Astrocyte (in vitro differentiated cells and primary cell): ENCODE measurements around the gene TAF3.

Experiments used
- EZH2 ChIP-seq: IDR thresholded peaks from 2 replicates; pipeline ENCODE4 v1.6.1; 2012; ENCODE audit warnings: mild to moderate bottlenecking, low read length, inconsistent platforms; ENCODE audit not compliant: insufficient read depth
- TF ChIP-seq, protein P1 (sequence below): IDR thresholded peaks from 2 replicates; pipeline ENCODE4 v1.5.1; 2011; ENCODE audit warnings: low read depth, mild to moderate bottlenecking, inconsistent platforms, low read length, moderate library complexity; ENCODE audit not compliant: insufficient read depth

DNA sequence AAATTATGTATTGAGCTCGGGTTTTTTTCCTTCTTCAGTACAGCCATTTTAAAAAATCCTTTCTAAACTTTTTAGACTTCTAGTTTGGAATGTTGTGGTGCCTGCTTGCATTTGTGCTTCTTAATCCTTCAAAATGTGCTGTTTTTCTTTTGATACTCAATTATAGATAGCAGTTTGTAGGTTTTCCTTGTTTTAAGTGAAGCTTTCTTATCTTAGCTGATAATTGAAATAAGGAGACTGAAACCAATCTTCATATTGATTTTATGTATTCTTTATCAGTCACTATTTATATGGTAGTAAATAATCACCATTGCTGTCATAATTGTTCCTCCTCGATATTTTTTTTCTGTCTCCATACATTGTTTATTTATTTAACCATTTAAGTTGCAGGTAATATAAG lies 56.6 kb downstream of the TAF3 start:
- TF ChIP-seq, protein P1, sequence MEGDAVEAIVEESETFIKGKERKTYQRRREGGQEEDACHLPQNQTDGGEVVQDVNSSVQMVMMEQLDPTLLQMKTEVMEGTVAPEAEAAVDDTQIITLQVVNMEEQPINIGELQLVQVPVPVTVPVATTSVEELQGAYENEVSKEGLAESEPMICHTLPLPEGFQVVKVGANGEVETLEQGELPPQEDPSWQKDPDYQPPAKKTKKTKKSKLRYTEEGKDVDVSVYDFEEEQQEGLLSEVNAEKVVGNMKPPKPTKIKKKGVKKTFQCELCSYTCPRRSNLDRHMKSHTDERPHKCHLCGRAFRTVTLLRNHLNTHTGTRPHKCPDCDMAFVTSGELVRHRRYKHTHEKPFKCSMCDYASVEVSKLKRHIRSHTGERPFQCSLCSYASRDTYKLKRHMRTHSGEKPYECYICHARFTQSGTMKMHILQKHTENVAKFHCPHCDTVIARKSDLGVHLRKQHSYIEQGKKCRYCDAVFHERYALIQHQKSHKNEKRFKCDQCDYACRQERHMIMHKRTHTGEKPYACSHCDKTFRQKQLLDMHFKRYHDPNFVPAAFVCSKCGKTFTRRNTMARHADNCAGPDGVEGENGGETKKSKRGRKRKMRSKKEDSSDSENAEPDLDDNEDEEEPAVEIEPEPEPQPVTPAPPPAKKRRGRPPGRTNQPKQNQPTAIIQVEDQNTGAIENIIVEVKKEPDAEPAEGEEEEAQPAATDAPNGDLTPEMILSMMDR = no peak
- no peak for TF ChIP-seq EZH2
